ENCODE results near the gene DNAAF1. TPM values are rescaled to one million over a fixed set of nuclear protein-coding genes. Genes with fewer than 3 reads are reported as not detected.

DNAAF1 gene
- polyA plus RNA-seq, 2 of the 4 experiments (the other 2 are of a cell fraction): 0.13 to 0.14 TPM

DNA sequence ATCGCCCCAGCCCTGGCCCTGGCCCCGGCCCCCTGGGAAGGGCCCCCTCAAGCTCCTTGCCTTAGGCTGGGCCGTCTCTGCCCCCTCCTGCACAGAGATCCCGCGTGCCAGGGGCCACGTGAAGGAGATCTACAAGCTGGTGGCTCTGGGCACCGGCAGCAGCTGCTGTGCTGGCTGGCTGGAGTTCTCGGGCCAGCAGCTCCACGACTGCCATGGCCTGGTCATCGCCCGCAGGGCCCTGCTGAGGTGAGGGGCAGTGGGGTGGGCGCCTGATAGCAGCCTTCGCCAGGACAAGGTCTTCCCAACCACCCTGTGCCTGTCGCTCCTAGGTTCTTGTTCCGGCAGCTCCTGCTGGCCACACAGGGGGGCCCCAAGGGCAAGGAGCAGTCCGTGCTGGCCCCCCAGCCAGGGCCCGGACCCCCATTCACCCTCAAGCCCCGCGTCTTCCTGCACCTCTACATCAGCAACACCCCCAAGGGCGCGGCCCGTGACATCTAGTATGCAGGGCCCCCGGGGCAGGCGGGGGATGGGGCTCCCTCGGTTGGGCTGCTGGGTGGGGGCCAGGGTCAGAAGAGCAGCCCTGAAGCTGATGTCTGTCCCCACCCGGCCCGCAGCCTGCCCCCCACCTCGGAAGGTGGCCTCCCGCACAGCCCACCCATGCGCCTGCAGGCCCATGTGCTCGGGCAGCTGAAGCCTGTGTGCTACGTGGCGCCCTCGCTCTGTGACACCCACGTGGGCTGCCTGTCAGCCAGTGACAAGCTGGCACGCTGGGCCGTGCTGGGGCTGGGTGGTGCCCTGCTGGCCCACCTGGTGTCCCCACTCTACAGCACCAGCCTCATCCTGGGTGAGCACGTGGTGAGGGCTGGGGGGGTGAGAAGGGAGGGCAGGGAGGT, 50.3 kb downstream of the DNAAF1 start:
- TF ChIP-seq CBX8 (IDR thresholded peaks at IDR 0.05) (no peak), HOXA7 (CRISPR knock-in tag; IDR thresholded peaks at IDR 0.05) (no peak), HOXB13 (CRISPR knock-in tag; IDR thresholded peaks at IDR 0.05; ENCODE audit: low read depth) (no peak), TP53 (CRISPR knock-in tag; IDR thresholded peaks at IDR 0.05) (no peak), ZC3H11A (IDR thresholded peaks at IDR 0.05) (no peak), TFCP2L1 (CRISPR knock-in tag; IDR thresholded peaks at IDR 0.05) (no peak), RCOR1 (IDR thresholded peaks at IDR 0.05; ENCODE audit: low read depth, low read length) (no peak), GATA3 (IDR thresholded peaks at IDR 0.05; ENCODE audit: borderline replicate concordance) (no peak), EP300 (IDR thresholded peaks at IDR 0.05) (no peak), FOSL2 (IDR thresholded peaks at IDR 0.05) (no peak), FOSL2 (CRISPR knock-in tag; IDR thresholded peaks at IDR 0.05) (no peak), ZSCAN20 (CRISPR knock-in tag; IDR thresholded peaks at IDR 0.05) (no peak), CBX2 (IDR thresholded peaks at IDR 0.05; ENCODE audit: borderline replicate concordance, low read depth) (no peak), ATOH8 (CRISPR knock-in tag; IDR thresholded peaks at IDR 0.05; ENCODE audit: low read depth) (no peak), KDM5A (IDR thresholded peaks at IDR 0.05) (no peak), ESRRA (IDR thresholded peaks at IDR 0.05; ENCODE audit: borderline replicate concordance, low read length) (no peak)
- TF ChIP-seq, protein P1, sequence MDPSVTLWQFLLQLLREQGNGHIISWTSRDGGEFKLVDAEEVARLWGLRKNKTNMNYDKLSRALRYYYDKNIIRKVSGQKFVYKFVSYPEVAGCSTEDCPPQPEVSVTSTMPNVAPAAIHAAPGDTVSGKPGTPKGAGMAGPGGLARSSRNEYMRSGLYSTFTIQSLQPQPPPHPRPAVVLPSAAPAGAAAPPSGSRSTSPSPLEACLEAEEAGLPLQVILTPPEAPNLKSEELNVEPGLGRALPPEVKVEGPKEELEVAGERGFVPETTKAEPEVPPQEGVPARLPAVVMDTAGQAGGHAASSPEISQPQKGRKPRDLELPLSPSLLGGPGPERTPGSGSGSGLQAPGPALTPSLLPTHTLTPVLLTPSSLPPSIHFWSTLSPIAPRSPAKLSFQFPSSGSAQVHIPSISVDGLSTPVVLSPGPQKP (IDR thresholded peaks at IDR 0.05; ENCODE audit: low read depth, low read length): no peak
- TF ChIP-seq, protein P2, sequence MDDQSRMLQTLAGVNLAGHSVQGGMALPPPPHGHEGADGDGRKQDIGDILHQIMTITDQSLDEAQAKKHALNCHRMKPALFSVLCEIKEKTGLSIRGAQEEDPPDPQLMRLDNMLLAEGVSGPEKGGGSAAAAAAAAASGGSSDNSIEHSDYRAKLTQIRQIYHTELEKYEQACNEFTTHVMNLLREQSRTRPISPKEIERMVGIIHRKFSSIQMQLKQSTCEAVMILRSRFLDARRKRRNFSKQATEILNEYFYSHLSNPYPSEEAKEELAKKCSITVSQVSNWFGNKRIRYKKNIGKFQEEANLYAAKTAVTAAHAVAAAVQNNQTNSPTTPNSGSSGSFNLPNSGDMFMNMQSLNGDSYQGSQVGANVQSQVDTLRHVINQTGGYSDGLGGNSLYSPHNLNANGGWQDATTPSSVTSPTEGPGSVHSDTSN (IDR thresholded peaks at IDR 0.05): no peak
- Histone ChIP-seq H3K27ac (no peak overlapping the region), H3K4me1 (no peaks in the 10 kb centered on the region), H3K4me3 (no peak overlapping the region), H3K4me2 (no peak overlapping the region), H3K9me3 (no peaks in the 10 kb centered on the region)
- ATAC-seq (no peak), FAIRE-seq (no peak), DNase-seq (ENCODE audit: low read depth in 1 of 2, low spot score in 1 of 2) (no peak)
- POLR2A ChIA-PET: no interaction called here
- WGBS (ENCODE audit: missing lambda C conversion rate): 83% methylated on average over 6 of the region's 38 CpGs
- CTCF ChIA-PET: interaction anchor here (0.9 to 2.6 kb wide), 7 partner anchors 8 to 310 kb away, joined by 3 to 21 read pairs (median 3); partner anchors contain the start of gene TAF1C

GRCh38 chr16:84196101-84196500, 51.0 kb downstream of the DNAAF1 start:
- CTCF ChIA-PET: interaction anchor here (1.0 to 2.6 kb wide), 5 partner anchors 9 to 249 kb away, joined by 3 to 21 read pairs (median 4); partner anchors contain the start of gene TAF1C
- H3K27ac ChIP-seq: no peak overlapping the region
- TF ChIP-seq, protein P3, sequence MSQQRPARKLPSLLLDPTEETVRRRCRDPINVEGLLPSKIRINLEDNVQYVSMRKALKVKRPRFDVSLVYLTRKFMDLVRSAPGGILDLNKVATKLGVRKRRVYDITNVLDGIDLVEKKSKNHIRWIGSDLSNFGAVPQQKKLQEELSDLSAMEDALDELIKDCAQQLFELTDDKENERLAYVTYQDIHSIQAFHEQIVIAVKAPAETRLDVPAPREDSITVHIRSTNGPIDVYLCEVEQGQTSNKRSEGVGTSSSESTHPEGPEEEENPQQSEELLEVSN (IDR thresholded peaks at IDR 0.05; ENCODE audit: borderline replicate concordance, low read depth): no peak
- TF ChIP-seq TFCP2L1 (CRISPR knock-in tag; IDR thresholded peaks at IDR 0.05): no peak
- no peak for TF ChIP-seq HES2 (IDR thresholded peaks at IDR 0.05)
- TF ChIP-seq GATA3 (IDR thresholded peaks at IDR 0.05; ENCODE audit: borderline replicate concordance): no peak
- no peak for TF ChIP-seq REST (IDR thresholded peaks at IDR 0.05)
- no peak for TF ChIP-seq RAD21 (conservative IDR thresholded peaks at IDR 0.05 in 1 of 2, IDR thresholded peaks at IDR 0.05 in 1 of 2)
- no peak for TF ChIP-seq CHD2 (IDR thresholded peaks at IDR 0.05; ENCODE audit: low read length, partially characterized antibody)
- no peak for TF ChIP-seq NPAS2 (CRISPR knock-in tag; IDR thresholded peaks at IDR 0.05; ENCODE audit: borderline replicate concordance)
- no peak for TF ChIP-seq EP300 (IDR thresholded peaks at IDR 0.05)
- DNase-seq (ENCODE audit: low read depth in 1 of 2, low spot score in 1 of 2) (no peak), FAIRE-seq (no peak), ATAC-seq (no peak; a peak in 1 of 6 replicates)
- no peak overlapping the region for H3K4me2 ChIP-seq
- POLR2A ChIA-PET: no interaction called here
- 85% methylated on average over 5 of the region's 16 CpGs for WGBS (ENCODE audit: missing lambda C conversion rate)
- no peaks in the 10 kb centered on the region for H3K4me1 ChIP-seq
- no peaks in the 10 kb centered on the region for H3K9me3 ChIP-seq
- no peak overlapping the region for H3K4me3 ChIP-seq

All from A549 (cell line).